Measurements from ENCODE around the gene CEPT1.
"Not testable (repeated sequence)": the region's sequence is repeated elsewhere in the genome, so short reads cannot be mapped to it uniquely, and the experiment has no call there.

CEPT1 gene

DNA sequence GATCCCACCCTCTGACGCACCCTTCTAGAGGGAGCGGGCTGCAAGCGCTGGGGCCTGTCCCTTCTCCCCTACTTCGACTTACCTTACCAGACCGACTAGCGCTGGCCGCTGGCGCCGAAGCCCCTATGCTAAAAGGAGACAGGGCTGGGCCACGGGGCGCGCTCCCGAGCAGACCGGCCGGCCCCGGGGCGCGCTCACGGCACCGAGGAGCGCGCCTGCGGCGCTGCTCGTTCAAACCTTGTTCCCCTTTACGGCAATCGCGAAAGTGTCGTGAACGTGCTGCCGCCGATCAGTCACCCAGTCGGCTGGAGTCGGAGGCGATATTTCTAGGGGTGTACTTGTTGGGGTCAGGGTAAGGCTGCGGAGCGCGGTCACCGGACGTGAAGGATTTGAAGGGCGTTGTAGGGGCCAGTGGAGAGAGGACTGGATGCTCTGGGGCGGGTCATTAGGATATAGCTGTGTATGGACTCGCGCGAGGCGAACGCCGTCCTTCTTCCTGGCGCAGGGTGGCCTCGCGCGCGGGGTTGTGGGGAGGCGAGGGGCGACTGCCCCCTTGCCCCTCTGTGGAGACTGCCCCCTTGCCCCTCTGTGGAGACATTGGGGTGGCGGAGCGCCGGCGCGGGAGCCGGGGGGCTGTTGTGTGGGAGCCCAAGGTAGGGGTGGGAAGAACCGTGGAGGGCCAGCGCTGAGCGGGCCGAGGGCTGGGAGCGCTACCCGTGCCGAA lies at the start of gene CEPT1, which contains the start of gene DRAM2:
Gene CEPT1, plus strand, starts transcription at position 268 of the 724 bp plus-strand sequence. CDS start 7,492 bp downstream, outside the sequence.
Gene DRAM2, minus strand, starts transcription at position 138 of the 724 bp plus-strand sequence. CDS start 8,539 bp downstream, outside the sequence.
- DNase-seq, result peak; percentile 86 to 91

DNA sequence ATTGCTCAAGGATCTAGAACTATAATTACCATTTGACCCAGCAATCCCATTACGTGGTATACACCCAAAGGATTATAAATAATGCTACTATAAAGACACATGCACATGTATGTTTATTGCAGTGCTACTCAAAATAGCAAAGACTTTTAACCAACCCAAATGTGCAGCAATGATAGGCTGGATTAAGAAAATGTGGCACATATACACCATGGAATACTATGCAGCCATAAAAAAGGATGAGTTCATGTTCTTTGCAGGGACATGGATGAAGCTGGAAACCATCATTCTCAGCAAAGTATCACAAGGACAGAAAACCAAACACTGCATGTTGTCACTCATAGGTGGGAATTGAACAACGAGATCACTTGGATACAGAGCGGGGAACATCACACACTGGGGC lies 44.6 kb upstream of the CEPT1 start:
- DNase-seq, result not testable (repeated sequence)

DNA sequence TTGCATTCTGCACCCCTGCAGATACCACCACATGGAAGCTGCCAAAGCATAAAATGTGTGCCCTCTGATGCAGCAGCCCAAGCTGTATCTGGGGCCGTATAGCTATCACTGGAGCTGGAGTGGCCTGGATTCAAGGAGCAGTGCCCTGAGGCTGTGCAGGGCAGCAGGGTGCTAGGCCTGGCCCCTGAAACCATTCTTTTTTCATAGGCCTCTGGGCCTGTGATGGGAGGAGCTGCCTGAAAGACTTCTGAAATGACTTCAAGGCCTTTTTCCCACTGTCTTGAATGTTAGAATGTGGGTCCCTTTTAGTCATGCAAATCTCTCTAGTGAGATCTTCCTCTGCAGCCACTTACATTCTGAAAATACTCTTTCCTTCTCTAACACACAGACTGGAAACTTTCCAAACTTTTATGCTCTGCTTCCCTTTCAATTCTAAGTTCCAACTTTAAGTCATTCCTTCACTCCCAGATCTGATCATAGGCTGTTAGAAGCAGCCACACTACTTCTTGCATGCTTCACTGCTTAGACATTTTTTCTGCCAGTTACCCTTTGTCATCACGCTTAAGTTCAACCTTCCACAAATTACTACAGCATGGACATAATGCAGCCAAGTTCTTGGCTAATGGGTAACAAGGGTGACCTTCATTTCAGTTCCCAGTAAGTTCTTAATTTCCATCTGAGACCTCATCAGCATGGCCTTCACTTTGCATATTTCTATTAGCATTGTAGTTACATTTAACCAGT lies 42.5 kb upstream of the CEPT1 start:
- no peak for DNase-seq

DNA sequence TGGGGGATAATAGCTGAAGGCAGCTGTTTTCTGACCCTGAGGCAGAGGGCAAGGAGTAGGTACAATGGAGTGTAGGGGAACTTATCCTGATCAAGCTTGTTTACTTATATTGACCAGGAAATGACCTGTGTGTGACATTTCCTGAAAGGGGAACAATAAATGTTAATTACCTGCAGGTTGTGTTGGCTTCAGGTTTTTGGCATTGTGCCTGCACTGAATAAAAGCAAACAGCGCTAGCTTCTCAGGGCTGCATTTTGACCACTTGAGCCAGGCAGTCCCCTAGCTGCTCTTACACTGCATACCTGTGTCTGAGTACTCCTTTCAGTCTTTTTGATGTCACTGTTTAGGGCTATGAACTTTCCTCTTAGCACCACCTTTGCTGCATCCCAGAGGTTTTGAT lies 40.7 kb upstream of the CEPT1 start:
- no peak for DNase-seq

DNA sequence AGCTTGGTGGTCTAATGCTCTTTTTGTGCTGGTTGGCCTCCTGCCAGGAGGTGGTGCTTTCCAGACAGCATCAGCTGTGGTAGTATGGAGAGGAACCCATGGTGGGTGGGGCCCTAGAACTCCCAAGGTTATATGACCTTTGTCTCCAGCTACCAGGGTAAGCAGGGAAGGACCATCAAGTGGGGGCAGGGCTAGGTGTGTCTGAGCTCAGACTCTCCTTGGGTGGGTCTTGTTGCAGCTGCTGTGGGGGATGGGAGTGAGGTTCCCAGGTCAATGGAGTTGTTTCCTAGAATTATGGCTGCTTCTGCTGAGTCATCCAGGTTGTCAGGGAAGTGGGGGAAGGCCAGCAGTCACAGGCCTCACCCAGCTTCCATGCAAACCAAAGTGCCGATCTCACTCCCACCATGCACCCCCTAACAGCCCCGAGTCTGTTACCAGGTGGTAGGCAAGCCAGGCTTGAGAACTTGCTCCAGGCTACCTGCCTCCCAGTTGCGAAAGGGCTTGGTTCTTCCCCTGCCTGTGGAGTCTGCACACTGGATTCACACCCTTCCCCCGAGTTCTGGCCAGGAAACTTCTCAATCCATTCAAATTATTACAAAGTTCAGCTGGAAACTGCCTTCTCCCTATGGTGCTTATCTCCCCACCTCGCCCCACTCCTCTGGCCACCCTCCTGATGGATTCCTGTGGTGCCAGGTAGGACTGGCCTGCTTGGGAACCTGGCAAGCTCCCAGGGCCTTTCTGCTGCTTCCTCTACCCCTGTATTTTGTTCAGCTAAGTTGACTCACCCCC lies 38.0 kb upstream of the CEPT1 start:
- DNase-seq, result no peak

DNA sequence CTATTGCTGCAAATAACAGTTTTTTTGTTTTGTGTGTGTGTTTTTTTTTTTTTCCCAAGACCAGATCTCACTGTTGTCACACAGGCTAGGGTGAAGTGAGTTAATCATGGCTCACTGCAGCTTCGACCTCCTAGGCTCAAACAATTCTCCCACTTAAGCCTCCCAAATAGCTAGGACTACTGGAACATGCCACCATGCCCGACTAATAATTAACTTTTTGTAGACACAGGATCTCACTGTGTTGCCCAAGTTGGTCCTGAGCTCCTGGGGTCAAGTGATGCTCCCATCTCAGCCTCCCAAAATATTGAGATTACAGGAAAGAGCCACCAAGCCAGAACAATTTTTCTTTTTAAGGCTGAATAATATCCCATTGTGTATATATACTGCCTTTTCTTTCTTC lies 35.0 kb upstream of the CEPT1 start:
- no peak for DNase-seq

DNA sequence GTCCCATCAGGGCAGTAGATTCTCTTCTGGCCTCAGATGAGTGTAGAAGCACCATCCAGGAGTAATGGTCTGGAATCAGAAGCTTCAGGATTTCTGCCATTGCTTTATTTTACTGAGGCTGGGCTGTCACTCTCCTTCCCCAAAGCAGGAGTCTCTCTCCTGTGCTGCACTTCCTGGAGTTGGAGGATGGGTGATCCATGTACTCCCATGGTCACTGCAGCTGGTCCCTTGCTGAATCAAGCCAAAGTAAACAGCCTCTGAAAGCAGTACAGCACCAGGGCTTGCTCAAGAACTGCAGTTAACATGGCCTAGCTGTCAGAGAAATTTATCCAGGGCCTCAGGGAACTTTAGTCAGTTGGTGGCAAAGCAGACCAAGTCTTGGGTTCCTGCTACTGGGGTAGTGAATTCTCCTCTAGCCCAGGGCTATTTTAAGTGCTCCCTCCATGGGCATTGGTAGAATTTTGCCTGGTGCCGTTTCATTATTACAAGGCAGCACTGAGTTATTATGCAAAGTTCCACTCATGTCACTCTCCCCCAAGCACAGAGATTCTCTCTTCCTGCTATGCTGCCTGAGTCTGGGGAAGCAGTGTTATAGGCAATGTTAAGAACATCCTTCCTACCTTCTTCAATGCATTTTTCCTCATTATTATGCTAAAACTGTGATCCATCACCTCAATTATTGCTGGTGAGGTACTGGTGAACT lies 29.7 kb upstream of the CEPT1 start:
- no peak for DNase-seq

DNA sequence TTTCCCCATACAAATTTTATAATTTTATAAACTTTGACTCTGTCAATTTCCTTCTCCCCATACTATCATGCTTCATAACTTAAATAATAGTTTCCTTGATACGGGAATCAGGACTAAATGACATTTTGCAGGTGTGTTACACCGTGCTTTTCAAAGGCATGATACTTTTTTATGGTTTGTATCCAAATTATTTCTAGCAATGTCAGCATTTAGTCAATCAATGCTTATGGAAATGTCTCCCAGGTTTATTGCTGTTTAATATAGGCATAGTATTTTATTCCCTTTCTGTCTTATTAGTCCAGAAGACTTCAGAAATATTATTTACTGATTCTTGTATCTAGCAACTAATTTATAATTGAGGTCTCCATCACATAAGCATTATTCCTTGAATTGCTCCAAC lies 23.5 kb upstream of the CEPT1 start:
- no peak for DNase-seq

DNA sequence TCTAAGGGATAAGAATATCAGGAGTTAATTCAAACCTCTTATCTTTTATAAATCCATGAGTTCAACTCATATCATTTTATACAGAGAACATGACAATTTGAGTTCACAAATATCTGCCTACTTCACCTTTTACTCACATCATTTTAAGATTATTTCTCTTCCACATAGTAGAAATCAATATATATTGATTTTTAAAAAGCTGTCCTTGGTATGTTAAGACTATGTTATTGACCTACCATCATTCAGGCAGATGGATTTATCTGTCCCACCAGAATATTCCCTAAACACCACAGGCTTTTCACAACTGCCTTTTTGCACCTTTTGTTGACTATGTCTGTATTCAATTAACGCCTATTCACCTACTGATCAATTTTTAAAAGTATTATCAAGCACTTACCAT lies 13.7 kb upstream of the CEPT1 start:
- DNase-seq, result no peak

DNA sequence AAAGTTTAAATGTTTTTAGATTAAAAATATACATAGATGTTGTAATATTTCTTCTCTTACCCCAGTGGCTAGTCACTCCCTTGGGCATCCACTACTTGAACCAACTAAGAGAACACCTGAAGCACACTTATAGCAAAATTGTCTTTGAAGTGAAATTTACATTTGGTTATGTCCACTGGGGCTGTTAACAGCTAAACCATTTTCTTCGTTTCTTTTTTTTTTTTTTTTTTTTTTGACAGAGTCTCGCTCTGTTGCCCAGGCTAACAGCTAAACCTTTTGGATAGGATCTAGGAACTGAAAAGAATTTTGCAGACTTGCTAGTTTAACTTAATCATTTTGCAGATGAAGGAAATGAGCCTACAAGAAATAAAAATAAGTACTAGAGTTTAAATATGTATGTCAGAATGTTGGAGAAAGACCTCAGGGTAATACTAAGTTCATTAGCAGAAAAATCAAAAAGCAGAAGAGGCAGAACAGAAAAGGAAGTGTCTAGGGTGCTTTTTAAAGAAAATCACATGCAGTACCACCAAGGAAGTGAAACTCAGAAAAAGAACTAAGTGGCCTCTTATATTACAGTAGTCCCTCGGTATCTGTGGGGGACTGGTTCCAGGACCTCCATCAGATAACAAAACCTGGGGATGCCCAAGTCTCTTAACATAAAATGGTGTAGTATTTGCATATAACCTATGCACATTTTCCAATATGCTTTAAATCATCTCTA lies 11.9 kb upstream of the CEPT1 start:
- DNase-seq, result no peak

DNA sequence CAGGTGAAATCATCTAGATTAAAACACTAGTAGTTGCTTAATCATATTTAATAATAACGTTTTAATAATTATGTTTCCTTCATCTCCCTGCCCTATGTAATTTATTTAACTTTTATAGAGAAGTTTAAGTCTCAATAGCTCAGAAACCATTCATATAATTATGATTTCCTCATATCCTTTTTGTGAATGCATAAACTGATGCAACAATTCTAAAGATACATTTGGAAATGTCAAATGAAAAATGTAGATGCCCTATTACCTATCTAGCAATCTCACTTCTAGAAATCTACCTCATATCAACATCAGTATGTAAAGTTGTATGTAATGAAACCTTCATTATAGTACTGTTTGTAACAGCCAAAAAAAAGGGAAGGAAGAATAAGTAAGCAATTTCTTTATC lies 10.6 kb upstream of the CEPT1 start:
- DNase-seq, result no peak

DNA sequence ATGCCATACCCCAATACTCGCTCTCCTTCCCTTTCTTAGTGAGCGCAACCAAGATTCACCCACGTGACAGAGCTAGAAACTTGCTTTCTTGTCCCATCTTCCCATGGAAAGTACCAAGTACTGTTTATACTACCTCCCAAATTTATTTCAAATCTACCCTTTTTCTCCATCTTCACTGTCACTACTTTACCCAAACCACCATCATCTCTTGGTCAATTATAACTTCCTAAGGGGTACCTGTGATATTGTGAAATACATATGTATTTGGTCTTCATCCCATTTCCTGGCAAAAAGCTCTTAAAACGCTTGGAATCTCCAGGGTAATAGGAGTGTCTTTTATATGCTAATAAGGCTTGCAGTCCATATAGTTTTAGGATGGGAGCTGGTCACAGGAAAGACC lies 8.3 kb upstream of the CEPT1 start:
- no peak for DNase-seq

GRCh38 chr1:111133866-111134265 lies 6.2 kb upstream of the CEPT1 start:
- DNase-seq, result no peak

- DNase-seq, result peak; percentile 52 to 68
These were observed 583 bp upstream of the CEPT1 start for GRCh38 chr1:111139324-111139955.

DNA sequence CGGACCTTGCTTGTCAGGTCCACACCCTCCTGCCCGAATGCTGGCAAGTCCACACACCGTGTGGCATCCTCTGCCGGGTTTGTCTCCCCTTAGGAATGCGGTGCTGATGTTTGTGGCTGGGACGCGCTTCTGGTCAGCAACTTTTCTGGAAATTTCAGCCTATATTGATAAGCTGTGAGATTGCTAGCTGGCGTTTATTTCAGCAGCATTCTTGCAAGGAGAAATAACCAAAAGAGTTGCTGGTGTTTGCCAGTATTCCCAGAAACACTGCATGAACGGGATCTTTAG lies 601 bp downstream of the CEPT1 start:
- DNase-seq, result no peak

- no peak for DNase-seq
These were observed 1.5 kb downstream of the CEPT1 start for GRCh38 chr1:111141245-111142220.

DNA sequence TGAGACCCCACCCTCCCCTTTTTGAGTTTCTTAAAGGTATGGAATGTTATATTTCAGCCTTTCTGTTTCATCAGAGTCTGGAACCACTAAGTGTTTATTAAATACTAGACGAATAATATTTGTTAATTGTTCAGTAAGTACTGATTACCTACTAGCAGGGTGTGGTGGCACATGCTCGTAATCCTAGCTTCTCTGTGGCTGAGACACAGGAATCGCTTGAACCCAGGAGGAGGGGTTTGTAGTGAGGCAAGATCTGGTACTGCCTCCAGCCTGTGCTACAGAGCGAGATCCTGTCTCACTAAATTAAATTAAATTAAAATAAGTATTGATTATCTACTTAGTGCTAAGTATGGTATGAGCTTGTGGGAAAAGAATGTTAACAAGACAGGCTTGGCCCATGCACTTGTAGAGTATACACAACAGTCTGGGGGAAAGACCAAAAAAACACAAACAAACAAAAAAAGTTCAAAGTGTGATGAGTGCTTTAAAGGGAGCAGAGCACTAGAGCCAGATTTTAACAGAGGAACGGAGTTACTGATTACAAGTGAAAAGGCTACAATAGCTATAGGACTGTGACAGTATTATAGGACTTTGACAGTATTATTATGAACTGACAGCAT lies 2.4 kb downstream of the CEPT1 start:
- no peak for DNase-seq

GRCh38 chr1:111145542-111145941 lies 5.5 kb downstream of the CEPT1 start:
- DNase-seq, result no peak

- DNase-seq, result no peak
These were observed 6.1 kb downstream of the CEPT1 start for GRCh38 chr1:111145963-111146768.
